ENCODE results near the gene CLRN1. TPM values are rescaled to one million over a fixed set of nuclear protein-coding genes. Genes with fewer than 3 reads are reported as not detected.

CLRN1 gene
- total RNA-seq, 1 donor from 2014 or later = not detected

- H3K9me3 Mint-ChIP-seq (ENCODE audit: unreplicated experiment) = no peaks in the 10 kb centered on the region
- H3K27me3 Mint-ChIP-seq (ENCODE audit: unreplicated experiment) = peaks cover 4% of the 10 kb centered on the region
- H3K27ac Mint-ChIP-seq (ENCODE audit: unreplicated experiment) = no peak overlapping the region
- TF ChIP-seq CTCF (IDR thresholded peaks at IDR 0.05; ENCODE audit: unreplicated experiment) = no peak
- no peak overlapping the region for H3K4me3 Mint-ChIP-seq (ENCODE audit: unreplicated experiment)
- H3K36me3 Mint-ChIP-seq (ENCODE audit: low read depth, unreplicated experiment) = no peaks in the 10 kb centered on the region
- DNase-seq (ENCODE audit: low spot score) = no peak
- peaks cover 8% of the 10 kb centered on the region for H3K4me1 Mint-ChIP-seq (ENCODE audit: unreplicated experiment)
Measured at GRCh38 chr3:150970665-150971324, 1.7 kb downstream of the CLRN1 start.

- Mint-ChIP-seq H3K27me3 (ENCODE audit: unreplicated experiment) (peaks cover 2% of the 10 kb centered on the region), H3K4me3 (ENCODE audit: unreplicated experiment) (no peak overlapping the region), H3K27ac (ENCODE audit: unreplicated experiment) (no peak overlapping the region), H3K9me3 (ENCODE audit: unreplicated experiment) (no peaks in the 10 kb centered on the region), H3K4me1 (ENCODE audit: unreplicated experiment) (peaks cover 6% of the 10 kb centered on the region), H3K36me3 (ENCODE audit: low read depth, unreplicated experiment) (no peaks in the 10 kb centered on the region)
- DNase-seq (ENCODE audit: low spot score) = no peak
- TF ChIP-seq CTCF (IDR thresholded peaks at IDR 0.05; ENCODE audit: unreplicated experiment) = no peak
Measured at GRCh38 chr3:150968341-150969035, 4.0 kb downstream of the CLRN1 start.

- Mint-ChIP-seq H3K36me3 (ENCODE audit: low read depth, unreplicated experiment) (no peaks in the 10 kb centered on the region), H3K27me3 (ENCODE audit: unreplicated experiment) (peaks cover 2% of the 10 kb centered on the region), H3K27ac (ENCODE audit: unreplicated experiment) (no peak overlapping the region), H3K4me3 (ENCODE audit: unreplicated experiment) (no peak overlapping the region), H3K4me1 (ENCODE audit: unreplicated experiment) (no peaks in the 10 kb centered on the region), H3K9me3 (ENCODE audit: unreplicated experiment) (no peaks in the 10 kb centered on the region)
- TF ChIP-seq CTCF (IDR thresholded peaks at IDR 0.05; ENCODE audit: unreplicated experiment) = no peak
- DNase-seq (ENCODE audit: low spot score) = no peak
Measured at GRCh38 chr3:150965436-150965835, 7.1 kb downstream of the CLRN1 start.

GRCh38 chr3:150961949-150962348, 10.6 kb downstream of the CLRN1 start:
- Mint-ChIP-seq H3K27me3 (ENCODE audit: unreplicated experiment) (peaks cover 3% of the 10 kb centered on the region), H3K4me1 (ENCODE audit: unreplicated experiment) (no peaks in the 10 kb centered on the region), H3K4me3 (ENCODE audit: unreplicated experiment) (no peak overlapping the region), H3K36me3 (ENCODE audit: low read depth, unreplicated experiment) (no peaks in the 10 kb centered on the region), H3K9me3 (ENCODE audit: unreplicated experiment) (no peaks in the 10 kb centered on the region), H3K27ac (ENCODE audit: unreplicated experiment) (no peak overlapping the region)
- no peak for TF ChIP-seq CTCF (IDR thresholded peaks at IDR 0.05; ENCODE audit: unreplicated experiment)
- DNase-seq (ENCODE audit: low spot score) = no peak

All from endothelial cell (in vitro differentiated cells).